ENCODE data around the gene DCTN5.
"Not testable (repeated sequence)": the region's sequence is repeated elsewhere in the genome, so short reads cannot be mapped to it uniquely, and the experiment has no call there.

Gene DCTN5

DNA sequence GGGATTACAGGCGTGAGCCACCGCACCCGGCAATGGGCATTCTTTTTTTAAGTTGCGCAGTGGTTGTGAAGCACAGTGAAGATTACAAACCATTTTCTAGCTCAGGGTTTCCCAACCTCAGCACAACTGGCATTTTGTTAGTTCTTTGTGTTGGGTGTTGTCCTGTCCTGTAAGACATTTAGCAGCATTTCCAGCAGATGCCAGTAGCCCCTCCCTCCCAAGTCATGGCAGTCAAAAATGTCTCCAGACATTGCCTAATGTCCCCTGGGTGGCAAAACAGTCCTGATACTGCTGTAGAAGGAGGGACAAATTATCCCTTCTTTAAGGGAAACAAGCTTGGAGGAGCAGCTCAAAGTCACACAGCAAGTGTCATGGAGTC lies 53.0 kb downstream of the DCTN5 start:
- no peak for DNase-seq (ENCODE audit: low read depth)

- no peak for DNase-seq (ENCODE audit: low read depth)
These were observed 53.5 kb downstream of the DCTN5 start for GRCh38 chr16:23694644-23695373.

GRCh38 chr16:23695756-23696155 lies 54.5 kb downstream of the DCTN5 start:
- DNase-seq (ENCODE audit: low read depth), result no peak

DNA sequence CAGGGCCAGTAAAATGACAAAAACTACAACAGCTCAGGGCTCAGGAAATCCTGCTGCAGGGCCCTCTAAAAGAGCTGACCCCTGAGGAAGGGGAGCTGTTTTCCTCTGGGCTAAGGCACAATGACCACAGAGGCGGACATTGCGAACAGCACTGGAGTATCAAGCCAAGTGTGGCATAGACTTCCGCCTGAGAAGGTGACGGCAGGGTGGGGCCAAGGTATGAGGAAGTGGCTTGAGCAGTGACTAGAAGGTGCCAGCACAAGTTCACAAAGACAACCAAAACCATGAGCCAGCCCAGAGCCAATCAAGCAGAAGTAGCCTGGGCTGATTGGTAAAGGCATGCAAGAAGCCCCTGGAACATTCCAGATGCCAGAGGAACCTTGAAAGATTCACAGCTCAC lies 57.8 kb downstream of the DCTN5 start:
- no peak for DNase-seq (ENCODE audit: low read depth)

GRCh38 chr16:23700093-23700492 lies 58.8 kb downstream of the DCTN5 start:
- no peak for DNase-seq (ENCODE audit: low read depth)

GRCh38 chr16:23700509-23700908 lies 59.2 kb downstream of the DCTN5 start:
- DNase-seq (ENCODE audit: low read depth), result no peak

- DNase-seq (ENCODE audit: low read depth), result no peak
These were observed 59.8 kb downstream of the DCTN5 start for GRCh38 chr16:23701045-23701444.

DNA sequence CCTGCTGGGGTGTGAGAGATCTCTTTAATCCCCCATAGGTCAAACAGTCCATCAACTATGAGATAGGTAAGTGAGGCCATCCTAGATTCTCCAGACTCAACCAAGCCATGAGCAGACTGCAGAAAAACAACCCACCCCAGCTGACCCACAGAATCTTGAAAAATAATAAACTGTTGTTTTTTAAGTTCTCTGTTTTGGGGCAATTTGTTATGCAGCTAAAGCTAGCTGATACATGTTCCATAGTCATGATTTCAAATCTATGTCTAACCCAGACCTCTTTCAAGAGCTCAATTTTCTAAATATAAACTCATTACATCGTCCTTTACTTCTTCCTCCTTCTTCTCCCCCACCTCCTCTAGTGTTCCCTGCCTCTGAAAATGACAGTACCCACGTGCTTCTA lies 61.7 kb downstream of the DCTN5 start:
- DNase-seq (ENCODE audit: low read depth), result no peak

DNA sequence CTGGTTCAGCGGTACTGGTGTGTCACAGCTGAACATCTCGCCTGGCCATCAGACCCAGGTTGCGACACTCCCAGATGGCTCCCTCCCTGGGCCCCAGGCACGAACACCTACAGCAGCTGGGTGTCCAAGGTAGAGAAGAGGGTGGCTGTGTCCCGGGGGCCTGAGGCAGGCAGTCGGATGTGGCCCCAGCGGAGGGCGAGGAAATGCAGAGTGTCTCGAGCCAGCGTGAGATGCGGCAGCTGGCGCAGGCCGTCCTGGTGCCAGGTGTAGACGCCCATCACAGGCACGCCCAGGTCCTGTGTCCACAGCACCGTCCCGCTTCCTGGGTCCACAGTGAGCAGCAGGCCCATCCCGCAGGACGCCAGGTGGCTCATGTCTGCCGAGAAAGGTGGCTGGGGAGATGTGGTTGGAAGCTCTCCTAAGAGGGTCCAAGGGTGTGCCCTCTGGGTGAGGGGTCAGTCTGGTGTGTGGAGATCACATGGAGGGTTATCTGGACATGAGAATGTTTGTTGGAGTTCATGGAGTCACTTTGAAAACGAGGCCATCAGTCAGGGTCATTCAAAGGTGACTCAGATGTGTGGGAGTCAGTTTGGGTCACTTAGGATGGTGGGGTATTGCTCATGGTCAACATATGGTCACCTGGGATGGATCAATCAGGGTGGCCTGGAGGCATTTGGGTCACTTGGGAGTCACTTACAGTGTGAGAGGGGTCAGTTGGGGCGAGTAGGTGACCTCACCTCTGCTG lies 63.7 kb downstream of the DCTN5 start:
- DNase-seq (ENCODE audit: low read depth), result no peak

DNA sequence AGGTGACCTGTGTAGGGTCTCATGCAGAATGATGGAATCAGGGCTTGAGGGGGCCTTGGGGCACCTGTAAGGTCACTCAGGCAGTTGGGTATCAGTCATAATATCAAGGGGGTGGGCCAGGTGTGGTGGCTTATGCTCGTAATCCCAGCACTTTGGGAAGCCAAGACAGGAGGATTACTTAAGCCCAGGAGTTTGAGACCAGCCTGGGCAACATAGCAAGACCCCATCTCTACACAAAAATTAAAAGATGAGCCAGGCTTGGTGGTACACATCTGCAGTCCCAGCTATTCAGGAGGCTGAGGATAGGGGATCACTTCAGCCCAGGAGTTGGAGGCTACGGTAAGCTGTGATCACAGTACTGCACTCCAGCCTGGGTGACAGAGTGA lies 64.2 kb downstream of the DCTN5 start:
- no peak for DNase-seq (ENCODE audit: low read depth)

DNA sequence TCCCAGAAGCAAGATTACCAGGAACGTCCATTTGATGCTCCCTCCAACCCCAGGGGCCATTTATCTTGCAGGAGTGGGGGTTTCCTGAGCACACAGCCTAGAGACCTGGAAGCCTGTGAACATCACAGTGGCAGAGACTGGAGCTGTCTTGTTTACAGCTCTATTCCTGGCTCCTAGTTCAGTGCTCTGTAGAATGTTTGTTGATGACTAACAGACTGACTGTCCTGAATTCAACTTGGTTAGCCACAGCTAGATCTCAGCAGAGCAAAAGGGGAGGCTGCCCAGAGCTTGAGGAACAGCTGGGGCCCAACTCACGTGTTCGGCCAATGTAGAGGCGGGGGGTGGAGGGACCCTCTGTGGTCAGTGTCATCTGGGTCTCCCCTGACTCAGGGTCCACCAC lies 65.2 kb downstream of the DCTN5 start:
- DNase-seq (ENCODE audit: low read depth), result no peak

GRCh38 chr16:23709536-23709935 lies 68.3 kb downstream of the DCTN5 start:
- DNase-seq (ENCODE audit: low read depth), result no peak

DNA sequence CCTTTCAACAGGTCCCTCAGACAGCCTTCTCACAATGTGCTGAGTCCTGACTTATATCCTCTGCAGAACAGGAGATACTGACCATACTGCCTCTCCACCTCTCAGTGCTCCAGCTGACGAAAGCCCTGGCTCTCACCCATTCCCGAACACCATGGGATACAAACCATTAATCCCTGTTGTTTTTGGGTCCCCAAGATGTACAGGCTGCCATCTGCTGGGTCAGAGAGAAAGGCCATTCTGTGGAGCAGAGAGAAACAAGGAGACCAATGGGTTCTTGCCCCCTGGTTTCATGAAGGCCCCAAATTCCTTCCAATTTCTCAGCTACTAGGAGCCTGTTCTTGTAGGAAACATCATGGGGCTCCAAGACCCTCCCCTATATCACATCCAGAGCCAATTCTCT lies 68.7 kb downstream of the DCTN5 start:
- no peak for DNase-seq (ENCODE audit: low read depth)

DNA sequence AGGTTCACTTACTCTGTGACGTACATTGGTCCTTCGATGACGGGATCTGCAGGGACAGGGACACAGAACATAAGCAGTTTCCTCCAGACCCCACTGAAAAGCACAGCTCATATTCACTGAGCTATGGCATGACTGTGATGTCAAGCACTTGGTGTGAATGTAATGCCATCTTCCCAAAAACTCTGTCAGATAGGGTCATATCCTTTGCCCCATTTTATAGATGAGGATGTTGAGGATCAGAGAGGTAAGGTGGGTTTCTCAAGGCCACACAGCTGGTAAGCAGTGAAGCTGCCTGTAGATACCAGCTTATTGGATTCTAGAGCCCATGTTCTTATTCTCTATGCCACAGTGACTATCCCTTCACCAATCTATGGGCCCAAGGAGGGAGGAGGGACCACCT lies 69.2 kb downstream of the DCTN5 start:
- no peak for DNase-seq (ENCODE audit: low read depth)

- no peak for DNase-seq (ENCODE audit: low read depth)
These were observed 70.5 kb downstream of the DCTN5 start for GRCh38 chr16:23711785-23712184.

DNA sequence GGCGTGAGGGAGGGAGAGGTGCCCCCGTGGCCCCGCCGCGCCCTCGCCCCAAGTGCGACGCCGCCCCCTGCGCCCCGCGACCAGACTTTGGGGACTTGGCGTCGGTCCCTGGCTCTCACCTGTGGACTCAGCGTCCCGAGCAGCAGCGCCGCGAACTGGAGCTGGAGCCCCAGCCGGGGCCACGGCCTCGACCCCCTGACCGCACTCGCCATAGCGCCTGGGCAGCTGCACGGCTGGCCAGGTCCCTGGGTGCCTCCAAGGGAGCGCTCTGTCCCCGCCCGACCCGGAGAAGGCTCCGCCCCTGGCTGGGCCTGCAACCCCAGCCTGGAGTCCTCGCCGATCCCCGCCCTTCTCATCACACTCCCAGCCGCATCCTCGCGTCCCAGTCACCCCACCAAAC lies 71.7 kb downstream of the DCTN5 start, which contains the start of gene ERN2:
Gene ERN2 (minus strand): TSS at position 247 of the 400 bp plus-strand sequence. CDS start 35 bp downstream, at position 212.
- DNase-seq (ENCODE audit: low read depth), result no peak

GRCh38 chr16:23716484-23716883 lies 75.2 kb downstream of the DCTN5 start:
- no peak for DNase-seq (ENCODE audit: low read depth)

GRCh38 chr16:23722613-23723240 lies 81.5 kb downstream of the DCTN5 start:
- not testable (repeated sequence) for DNase-seq (ENCODE audit: low read depth)

DNA sequence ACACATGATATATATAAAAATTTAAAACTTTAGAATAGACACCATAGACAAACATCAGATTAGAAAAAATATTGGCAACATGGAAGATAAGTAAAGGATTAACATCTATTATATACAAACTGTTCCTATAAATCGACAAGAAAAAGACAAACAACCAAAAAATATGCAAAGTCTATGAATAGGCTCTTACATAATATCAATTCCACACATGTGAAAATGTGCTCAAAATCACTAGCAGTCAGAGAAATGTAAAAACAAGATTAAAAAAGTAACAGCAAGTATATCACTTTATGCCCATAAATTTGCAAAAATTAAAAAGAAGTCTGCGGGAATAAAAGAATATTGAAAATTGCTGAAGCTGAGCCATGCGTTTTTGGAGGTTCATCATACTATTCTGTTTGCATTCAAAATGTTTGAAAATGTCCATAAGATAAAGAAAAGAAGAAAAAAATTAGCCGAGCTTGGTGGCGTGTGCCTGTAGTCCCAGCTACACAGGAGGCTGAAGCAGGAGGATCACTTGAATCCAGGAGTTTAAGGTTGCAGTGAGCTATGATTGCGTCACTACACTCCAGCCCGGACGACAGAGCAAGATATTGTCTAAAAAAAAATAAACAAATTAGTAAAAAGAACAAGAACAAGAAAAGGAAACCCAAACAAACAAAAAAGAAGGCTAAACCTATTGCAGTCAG lies 83.0 kb downstream of the DCTN5 start:
- DNase-seq (ENCODE audit: low read depth), result no peak

DNA sequence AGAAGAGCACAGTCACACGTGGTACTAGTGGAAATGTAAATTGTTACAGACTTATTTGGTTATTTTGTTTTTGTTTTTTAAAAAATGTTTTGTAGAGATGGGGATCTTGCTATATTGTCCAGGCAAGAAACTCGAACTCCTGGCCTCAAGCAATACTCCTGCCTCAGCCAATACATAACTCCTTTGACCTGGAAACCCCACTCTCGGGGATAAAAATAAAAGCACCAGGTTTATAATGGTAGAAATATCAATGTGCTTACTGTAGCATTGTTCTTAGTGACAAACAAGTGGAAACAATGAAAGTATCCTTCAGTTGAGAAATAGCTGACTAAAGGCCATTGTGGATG lies 83.5 kb downstream of the DCTN5 start:
- DNase-seq (ENCODE audit: low read depth), result no peak

- no peak for DNase-seq (ENCODE audit: low read depth)
These were observed 85.4 kb downstream of the DCTN5 start for GRCh38 chr16:23726710-23727109.

All from HS-5 (cell line).